NCI-H774 (cell line): ENCODE data around the gene EXTL1.
"Not testable (repeated sequence)": the region's sequence is repeated elsewhere in the genome, so short reads cannot be mapped to it uniquely, and the experiment has no call there.

Experiments
- DNase-seq: peaks from one replicate; lab custom pipeline; 2025; lab: John Stamatoyannopoulos, UW

EXTL1 gene, protein sequence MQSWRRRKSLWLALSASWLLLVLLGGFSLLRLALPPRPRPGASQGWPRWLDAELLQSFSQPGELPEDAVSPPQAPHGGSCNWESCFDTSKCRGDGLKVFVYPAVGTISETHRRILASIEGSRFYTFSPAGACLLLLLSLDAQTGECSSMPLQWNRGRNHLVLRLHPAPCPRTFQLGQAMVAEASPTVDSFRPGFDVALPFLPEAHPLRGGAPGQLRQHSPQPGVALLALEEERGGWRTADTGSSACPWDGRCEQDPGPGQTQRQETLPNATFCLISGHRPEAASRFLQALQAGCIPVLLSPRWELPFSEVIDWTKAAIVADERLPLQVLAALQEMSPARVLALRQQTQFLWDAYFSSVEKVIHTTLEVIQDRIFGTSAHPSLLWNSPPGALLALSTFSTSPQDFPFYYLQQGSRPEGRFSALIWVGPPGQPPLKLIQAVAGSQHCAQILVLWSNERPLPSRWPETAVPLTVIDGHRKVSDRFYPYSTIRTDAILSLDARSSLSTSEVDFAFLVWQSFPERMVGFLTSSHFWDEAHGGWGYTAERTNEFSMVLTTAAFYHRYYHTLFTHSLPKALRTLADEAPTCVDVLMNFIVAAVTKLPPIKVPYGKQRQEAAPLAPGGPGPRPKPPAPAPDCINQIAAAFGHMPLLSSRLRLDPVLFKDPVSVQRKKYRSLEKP

DNA sequence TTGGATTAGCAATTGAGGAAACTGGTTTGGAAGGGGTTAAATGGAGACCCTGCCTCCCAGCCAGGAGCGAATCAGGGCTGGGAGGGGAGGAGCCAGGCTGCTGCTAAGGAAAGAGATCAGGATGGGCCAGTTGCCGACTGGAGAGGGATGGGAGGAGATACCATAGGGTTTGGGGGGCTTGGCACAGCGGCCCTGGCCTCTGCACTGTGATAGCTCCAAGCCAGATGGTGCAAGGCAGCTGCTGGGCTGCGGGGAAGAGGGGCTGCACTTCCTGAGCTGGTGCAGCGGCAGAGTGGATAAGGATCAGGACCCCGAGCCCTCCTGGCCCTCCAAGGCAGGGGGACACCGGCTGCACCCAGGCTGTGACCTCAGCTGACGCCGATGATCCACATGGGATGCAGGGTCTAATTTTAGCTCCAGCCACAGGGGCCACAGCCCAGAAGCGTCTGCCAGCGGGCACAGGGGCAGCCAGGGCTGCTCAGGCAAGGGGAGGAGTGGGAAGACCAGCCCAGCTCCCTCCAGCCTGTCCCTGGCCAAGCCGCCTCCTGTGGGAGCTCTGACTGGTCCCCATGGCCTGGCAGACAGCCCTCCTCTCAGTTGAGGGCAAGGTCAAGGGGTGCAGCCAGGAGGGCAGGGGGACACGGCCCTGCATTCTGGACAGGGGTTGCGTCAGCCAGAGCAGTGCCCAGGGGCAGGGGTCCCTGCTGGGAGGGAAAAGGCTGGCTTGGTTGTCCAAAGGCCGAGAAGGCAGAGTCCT lies at the start of gene EXTL1:
EXTL1 (plus strand) TSS at position 129 of the 757 bp plus-strand sequence. CDS start 872 bp downstream, outside the sequence.
- no peak for DNase-seq

DNA sequence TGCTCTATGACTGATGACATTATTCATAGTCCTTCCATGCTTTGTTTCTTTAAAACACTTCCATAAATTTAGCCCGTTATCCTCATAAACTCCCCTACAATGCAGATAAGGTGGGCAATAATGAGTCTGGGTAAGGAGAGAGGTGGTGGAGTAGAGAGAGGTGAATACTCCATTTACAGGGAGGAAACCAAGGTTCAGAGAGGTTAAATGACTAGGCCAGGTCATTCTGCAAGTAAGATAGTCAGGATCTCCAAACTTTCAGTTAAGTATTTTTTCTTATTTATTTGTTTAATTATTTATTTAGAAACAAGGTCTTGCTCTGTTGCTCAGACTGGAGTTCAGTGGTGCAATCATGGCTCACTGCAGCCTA lies 49.8 kb upstream of the EXTL1 start:
- no peak for DNase-seq

DNA sequence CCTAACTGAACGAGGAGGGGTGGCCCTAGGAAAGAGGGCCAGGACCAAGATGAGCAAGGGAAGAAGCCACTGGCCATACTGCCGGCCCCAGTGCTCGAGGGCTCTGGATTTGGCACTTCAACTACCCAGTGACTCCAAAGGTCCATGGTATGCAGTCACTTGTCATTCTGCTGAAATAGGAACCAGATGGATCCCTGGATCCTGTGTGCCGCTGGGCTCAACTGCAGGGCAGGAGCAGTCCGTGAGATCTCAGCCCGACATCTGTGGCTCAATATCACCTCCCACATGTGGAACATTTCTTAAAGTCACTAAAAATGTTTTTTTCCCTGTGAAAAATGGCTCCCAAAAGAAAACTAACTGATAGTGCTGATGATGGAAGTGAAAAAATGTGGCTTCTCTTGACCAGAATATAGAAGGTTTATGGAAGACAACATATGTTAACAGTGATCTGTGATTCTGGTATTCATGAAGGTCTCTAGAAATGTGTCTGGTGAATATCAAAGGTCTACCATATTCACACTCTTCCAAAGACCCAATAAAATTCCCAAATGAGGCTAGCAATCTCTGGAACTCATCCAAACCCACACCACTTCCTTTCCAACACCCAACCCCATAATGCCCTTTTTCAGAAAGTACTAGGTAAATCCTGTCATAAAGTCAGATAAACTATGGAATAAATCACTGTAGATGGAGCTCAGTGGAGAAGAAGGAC lies 47.8 kb upstream of the EXTL1 start:
- no peak for DNase-seq

DNA sequence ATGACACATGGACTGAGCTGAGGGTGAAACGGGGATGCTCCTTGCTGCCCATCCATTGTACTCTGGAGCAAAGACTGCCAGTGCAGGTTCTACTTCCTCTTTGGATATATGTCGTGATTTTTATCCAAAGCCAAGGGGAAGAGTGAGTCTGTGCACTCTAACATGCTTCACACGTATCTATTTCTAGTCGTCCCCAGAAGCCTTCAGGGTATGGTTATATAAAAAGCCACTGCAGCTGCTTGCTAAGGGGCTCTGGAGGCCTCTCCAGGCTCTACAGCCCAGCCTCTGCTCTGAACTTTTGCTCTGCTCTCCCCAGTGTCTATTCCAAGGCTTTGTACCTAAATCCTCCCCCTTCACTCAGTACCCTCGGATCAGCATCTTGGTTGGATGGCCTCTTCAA lies 43.8 kb upstream of the EXTL1 start:
- no peak for DNase-seq

DNA sequence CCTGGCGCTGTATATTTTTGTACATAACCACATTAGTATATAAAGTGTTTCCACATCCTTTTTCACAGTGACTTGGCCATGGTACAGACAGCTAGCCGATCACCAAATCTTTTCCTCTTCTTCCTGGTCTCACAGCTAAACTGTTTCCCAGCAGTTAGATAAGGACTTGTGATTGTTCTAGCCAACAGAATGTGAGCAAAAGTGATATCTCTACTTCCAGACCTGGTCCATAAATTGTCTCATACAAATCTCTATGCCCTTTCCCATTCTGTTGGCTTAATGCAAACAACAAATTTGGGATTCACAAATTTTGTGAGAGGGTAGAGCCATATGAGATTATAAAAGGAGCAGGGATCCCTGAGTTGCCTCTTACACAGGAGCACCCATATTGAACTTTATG lies 43.2 kb upstream of the EXTL1 start:
- DNase-seq, result no peak

DNA sequence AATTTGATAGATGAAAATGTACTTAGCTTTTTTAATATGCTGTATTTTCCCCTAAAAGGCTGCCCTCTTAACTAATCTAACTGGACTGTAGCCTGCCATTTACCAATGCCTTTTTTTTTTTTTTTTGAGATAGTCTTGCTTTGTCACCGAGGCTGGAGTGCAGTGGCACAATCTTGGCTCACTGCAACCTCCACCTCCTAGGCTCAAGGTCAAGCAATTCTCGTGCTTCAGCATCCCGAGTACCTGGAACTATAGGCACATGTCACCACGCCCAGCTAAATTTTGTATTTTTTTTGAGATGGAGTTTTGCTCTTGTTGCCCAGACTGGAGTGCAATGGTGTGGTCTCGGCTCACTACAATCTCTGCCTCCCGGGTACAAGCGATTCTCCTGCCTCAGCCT lies 42.4 kb upstream of the EXTL1 start:
- no peak for DNase-seq

DNA sequence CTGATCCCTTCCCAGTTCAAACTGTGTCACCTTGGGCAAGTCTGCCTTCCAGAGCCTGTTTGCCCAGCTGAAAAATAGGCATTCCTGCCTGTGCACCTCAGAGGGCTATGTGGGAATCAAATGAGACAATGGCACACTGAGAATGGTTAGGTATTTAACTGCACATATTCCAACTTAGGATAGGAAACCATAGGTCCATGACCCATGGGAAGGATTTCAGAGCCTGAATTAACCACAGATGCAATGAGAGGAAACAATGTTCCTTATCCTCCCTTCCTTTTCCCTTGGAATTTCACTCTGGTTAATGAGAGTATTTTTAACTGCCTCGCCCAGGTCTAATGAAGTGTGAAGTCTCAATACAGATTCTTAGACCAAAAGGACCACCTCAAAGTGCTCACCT lies 36.4 kb upstream of the EXTL1 start:
- no peak for DNase-seq

DNA sequence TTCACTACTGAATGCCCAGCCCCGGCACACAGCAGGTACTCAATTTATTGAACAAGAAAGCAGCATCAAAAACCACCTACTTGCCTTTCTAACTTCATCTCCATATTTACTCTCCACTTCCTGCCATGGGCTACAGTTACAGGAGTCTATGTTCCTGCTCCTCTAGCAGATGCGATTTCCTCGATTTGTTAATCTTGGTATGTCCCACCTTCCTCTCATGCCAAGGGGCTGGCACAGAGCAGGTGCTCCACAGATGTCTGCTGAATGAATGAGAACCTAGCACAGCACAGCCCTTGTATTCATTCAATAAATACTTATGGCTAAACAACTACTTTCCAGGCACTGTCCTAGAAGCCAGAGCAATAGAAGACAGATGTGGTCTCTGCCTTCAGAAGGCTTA lies 35.9 kb upstream of the EXTL1 start:
- DNase-seq, result no peak

DNA sequence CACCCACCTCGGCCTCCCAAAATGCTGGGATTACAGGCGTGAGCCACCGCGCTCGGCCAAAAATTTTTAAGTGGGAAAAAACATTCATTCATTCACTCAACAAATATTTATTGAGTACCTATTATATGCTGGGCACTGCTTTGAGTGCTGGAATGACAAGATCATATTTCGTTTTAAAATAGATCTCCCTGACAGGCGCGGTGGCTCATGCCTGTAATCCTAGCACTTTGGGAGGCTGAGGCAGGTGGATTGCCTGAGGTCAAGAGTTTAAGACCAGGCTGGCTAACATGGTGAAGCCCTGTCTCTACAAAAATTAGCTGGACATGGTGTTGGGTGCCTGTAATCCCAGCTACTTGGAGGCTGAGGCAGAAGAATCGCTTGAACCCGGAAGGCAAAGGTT lies 34.8 kb upstream of the EXTL1 start:
- not testable (repeated sequence) for DNase-seq

DNA sequence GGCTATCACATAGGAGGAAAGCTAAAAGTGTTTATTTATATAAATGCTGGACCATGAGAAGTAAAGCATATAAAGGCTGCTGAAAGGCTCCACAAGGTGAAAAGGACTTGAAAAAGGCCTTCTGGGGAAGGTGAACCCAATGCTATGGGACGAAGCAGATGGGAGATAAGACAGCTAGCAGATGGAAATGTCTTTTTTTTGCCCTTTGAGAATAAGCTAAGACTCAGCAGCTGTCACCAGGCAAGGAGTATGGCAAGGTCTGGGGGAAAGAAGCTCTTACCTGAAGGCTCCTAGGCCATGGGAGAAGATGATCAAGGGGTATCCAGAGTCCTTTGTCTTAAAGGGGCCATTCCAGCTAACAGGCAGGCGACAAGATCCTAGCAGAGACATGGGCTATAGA lies 33.6 kb upstream of the EXTL1 start:
- no peak for DNase-seq

DNA sequence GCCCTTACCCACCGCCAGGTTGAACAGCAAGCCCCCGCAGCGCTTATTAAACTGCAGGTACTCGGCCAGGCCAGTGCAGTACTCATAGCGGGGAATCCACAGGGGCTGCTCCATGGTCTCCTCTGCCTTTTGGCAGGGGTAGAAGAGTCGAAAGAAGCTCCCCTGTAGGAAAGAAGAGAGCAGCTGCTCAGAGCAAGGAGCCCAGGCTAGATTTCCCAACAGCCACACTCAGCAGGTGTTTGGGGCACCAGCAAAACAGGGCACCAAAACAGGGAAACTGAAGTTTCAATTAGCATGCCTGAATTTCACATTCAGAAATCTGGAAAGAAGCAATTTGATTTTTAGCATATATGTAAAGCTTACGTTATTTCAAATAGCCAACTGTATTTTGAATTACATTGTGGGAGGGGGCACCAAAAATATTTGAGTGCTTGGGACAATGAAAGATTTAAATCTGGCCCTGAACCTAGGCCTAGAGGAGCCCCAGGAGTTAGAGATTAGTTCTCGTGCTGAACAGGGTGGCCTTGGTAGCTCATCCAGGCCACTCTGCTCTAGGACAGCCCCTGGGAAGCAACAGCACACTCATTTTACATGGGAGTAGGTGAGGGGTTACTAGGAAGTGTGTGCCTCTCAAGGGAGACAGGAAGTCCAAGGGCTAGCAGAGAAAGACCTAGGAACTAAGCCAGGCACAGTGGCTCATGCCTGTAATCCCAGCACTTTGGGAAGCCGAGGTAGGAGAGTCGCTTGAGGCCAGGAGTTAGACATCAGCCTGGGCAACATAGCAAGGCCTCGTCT lies 31.9 kb upstream of the EXTL1 start:
- DNase-seq, result no peak

DNA sequence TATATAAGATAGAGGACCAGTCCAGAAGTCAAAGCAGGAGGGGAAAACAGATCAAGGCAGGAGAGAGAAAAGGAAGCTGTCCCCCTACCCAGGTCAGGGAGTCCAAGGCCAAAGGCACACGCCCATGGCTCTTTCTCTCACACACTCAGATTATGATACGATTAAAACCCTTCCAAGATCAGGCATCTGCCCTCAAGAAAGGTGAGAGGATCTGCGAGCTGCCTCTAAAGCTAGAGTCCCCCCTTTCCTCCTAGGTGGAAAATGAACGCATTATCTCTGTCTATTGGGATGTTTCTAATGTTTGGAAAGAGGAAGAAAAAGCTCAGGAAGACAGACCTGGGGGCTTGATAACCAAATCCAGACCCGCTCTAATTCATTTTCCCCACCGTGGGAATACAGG lies 31.3 kb upstream of the EXTL1 start:
- no peak for DNase-seq

DNA sequence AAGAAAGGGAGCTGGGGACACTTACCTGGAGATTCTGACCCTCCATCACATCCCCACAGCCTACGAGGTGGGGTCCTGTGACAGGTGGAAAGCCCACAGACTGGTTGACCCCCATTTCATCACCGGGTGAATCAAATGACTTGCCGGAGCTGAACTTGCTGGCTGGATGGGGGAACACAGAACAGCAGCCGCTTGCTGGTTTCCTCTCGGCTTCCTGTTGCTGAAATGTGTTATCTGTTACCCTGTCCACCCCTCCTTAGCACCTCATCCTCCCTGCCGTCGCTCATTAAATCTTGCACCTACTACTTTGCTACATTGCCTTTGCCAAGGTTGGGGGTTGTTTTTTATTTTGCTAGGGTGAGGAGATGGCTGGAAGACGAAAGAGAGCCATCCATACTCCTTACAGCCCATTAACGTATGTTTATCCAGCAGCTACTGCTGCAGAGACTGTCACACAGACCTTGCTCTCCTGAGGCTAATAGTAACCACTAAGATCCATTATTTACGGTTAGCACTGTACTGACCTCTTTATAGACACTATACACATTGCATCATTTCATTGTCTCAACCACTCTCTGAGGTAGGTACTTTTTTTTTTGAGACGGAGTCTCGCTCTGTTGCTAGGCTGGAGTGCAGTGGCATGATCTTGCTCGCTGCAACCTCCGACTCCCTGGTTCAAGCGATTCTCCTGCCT lies 30.7 kb upstream of the EXTL1 start:
- DNase-seq, result no peak

DNA sequence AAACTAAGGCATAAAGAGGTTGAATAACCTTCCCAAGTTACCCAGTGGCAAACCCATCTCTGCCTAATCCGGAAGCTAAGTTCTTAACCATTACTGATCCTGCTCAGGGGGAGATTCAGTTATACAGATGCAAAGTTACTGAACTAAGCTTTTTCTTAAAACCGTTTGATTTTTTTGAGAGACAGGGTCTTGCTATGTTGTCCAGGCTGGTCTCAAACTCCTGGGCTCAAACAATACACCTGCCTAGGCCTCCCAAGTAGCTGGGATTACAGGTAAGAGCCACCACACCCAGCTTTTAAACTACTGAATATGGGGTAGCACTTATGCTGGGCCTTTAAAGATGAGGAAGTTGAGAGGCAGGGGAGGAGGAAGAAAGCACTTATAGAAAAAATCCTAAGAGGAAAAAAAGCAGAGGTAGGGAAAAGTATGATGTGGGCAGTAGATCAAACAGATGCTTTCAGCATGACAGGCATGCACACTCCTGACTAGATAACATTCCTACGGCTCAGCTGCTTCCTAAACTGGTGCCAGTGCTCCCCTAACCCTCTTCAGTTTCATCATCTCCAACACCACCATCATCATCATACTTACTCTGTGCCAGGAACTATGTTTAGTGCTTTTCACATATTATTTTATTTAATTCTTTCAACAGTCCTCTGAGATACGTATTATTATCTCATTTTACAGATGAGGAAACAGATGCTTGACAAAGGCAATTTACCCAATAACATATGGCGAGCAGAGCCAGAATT lies 29.5 kb upstream of the EXTL1 start:
- DNase-seq, result no peak

DNA sequence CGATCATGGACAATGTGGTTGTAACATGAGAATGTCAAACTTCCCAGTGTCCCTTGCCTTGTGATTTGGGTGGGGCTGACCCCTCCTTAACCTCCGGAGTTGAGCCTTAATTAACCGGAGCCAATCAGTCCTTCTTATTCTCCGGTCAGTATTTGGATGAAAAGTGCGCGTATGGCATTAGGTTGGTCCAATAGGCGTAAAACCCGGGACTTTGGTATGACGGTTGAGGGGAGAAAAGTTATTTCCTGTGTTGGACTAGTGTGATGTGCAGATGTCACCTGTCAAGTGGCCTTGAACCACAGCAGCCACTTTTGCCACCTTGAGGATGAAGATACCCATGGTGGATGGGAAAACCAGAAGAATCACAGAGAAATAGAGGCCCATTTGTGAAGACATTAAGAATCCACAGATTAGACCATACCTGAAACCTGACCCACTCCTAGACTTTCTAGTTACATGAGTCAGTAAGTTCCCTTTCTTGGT lies 28.8 kb upstream of the EXTL1 start:
- DNase-seq, result no peak

DNA sequence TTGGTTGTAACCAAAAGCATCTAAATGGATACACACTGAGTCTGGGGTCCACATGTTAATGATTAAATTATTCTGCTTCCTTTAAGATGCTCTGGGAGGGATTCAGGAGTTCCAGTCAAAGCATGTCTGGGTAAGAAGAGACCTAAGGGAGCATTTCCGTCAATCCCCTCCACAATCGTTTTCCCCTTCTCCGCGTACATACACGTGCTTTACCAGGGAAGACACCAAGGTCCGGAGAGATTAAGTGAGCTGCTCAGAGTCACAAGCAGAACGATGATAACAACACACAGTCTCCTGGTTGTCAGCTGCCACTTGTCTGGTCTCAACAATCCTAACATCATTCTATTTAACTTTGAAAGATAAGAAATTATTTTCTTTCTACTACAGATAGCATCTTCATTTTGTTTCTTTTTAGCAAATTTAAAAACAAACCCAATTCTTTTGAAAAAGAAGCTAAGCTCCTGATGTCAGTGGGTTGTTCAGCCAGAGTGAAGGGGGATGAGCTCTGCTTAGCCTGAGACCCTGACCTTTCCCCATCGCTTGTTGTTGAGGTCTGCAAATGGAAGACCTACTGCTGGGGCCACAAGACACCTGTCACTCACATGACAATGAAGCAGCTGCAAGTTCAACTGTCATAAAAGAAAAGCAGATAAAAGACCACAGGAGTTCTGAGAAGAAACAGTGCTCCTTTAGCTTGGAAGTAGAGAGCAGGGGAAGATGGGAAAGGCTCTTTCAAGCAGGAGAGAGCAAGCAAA lies 28.2 kb upstream of the EXTL1 start:
- no peak for DNase-seq

DNA sequence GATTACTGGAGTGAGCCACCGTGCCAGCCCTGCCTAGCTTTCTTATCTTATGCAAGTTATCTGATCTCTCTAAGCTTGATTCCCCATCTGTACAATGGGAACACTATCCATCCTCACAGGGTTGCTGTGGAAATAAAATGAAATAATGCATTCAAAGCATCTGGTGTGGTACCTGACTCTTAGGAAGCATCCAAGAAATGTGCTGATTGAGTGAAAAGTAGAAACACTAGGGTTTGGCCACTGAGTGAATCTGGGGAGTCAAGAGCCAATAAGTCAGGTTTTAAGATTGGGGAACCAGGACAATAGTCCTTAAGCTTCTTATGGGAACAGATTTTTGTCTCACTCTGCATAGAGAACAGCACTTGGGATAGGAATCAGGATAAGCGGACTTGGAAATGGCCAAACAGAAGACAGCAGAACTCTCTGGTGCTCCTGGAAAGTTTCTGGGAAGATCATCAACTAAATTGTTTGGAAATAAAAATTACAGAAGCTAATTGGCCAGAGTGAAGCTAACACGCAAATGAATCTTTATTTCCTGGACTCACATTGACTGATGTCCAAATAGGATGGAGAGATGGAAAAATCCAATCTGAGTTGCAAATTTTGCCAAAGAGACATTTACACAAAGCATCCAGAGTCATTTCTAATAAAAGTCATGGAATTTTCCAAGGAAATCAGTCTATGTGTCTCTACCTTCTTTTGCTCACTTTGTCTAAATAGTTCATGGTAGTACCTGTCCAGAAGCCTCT lies 27.0 kb upstream of the EXTL1 start:
- no peak for DNase-seq
